Muscle of back (tissue), 11 donors: ENCODE measurements around the gene DYRK1B. TPM values are rescaled to one million over a fixed set of nuclear protein-coding genes. Genes with fewer than 3 reads are reported as not detected.
"Not testable (repeated sequence)": the region's sequence is repeated elsewhere in the genome, so short reads cannot be mapped to it uniquely, and the experiment has no call there.

Source experiments
- DNase-seq, 3 donors: peaks; one replicate each; pipeline versions ENCODE4 v3.0.0 to v3.0.0-alpha.2; 2013
- polyA plus RNA-seq, 10 donors: library from polyadenylated mRNA; unstranded; fragments of 120-200 nt; gene quantifications; one replicate each; pipeline ENCODE4 v1.2.1, GENCODE V29; 2013; ENCODE audit not compliant: insufficient read length in 10 of 10

Gene DYRK1B
- polyA plus RNA-seq, 10 donors = 31.5 to 54.4 (median 44.4) TPM

DNA sequence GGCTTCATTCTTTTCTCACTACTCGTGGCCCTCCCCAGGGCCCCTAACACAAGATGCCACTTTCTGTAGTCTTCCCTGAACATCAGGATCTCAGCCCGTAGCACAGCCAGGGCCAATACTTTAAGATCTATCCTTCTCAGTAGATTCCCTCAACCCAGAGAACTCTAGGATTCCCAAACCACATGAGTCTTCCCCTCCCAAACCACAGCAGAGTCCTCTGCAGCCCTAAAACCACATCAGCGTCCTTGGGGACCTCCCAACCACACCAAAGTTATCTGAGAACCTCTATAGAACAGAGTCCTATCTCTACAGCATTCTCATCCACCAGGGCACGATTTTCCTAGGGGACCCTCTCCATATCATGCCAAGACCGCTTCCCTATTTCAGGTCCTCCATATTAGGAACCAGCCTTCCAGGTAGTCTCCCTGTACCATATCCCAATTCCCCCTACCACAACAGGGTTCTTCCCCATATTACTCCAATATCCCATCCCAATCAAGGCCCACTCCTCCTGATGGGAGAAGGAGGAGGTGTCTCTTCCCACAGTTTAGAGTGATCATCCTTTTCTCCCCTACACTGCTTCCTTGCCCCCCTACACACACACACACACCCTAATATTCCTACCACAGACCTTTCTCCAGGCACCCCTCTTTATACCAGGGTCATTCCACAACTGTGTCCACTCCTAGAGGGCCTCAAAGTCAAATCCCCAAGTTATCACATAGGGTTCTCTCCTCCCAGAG lies 1.4 kb downstream of the DYRK1B start:
- DNase-seq = no peak

DNA sequence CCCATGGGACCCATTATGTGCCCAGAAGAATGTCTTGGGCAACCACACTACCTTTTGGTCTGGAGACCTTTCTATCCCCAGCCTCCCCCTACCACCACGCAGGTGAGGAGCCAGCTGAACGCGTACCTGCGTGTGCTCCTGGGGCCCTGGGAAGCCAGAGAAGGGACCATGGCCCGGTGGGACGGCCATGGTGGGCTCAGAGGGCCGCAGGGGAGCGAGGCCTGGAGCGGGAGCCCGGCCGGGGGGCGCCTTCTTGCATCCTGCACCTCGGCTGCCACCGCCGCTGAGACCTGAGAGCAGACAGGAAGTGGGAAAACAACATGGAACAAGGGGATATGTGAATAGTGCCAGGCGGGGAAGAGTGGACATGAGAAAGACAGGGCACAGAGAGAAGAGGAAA lies 2.3 kb downstream of the DYRK1B start:
- no peak for DNase-seq

DNA sequence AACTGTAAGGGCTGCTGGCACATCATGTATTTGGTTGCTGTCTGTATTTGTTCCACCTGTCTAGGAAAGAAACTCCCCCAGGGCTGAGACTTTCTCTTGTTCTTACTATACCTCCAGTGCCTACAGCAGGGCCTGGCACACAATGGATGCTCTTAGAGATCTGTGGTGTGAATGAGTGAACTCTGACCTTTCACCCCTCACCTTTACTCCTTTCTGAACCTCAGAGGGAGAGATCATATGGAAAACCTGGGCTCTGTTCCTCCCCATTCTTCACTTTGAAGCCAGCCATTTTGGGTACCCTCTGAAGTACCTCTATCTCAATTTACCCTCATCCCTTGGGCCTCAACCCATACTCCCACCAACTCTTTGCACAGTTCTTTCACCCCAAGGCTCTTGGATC lies 3.1 kb downstream of the DYRK1B start:
- DNase-seq = no peak

DNA sequence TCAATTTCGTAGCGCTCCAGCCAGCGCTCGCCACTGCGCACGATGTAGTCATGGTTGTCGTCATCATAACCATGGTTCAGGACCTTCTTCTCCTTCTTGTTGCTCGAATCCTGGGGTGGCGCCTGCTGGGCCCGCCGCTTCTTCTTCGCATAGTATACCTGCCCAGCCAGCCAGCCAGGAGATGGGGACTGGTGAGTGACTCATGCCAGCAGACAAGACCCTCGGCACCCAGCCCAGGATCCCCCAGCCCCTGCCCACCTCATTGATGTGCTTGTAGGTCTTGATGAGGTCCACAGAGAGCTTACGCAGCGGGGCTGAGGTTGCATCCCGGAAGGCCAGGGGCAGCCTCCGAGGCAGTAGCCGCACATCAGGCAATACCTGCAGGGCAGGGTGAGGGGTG lies 3.6 kb downstream of the DYRK1B start:
- no peak for DNase-seq

DNA sequence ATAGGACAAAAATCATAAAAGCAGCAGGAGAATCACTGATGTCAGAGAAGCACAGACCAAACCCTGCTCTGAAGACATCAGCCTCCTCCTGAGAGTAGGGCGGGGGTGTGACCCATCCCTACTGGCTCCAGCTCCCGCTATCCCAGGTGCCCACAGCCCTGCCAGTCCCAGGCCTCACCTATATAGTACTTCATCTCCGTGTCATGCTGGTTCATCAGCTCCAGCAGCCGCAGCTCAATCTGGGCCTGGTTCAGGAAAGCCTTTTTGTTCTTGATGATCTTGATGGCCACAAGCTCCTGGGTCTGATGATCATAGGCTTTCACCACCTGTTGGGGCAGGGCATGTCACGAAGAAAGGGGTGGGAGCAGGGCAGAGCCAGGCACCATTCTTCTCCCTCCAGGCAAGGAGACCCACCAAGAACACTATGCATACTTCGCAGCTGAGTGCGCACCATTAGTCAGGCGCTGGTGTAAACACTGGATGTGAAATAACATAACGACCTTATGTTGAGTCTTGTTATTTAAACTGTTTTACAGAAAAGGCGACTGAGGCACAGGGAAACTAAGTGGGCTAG lies 4.2 kb downstream of the DYRK1B start:
- DNase-seq = no peak

DNA sequence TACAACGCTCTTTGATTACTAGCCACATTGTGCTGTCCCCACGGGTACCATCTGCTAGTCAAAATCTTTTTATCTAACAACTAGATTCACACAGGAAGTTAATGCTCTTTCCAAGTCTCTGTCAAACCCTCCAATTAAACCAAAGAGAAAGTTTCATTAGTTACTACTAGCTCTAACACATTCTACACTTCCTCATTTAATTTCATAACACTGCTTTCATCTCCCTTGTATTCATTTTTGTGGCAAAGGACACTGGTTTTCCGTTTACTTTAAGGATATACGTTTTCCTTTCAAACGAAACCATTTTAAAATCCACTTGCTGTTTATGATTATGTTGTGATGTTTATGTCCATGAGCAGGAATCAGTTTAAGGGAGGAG lies 5.3 kb downstream of the DYRK1B start:
- no peak for DNase-seq

DNA sequence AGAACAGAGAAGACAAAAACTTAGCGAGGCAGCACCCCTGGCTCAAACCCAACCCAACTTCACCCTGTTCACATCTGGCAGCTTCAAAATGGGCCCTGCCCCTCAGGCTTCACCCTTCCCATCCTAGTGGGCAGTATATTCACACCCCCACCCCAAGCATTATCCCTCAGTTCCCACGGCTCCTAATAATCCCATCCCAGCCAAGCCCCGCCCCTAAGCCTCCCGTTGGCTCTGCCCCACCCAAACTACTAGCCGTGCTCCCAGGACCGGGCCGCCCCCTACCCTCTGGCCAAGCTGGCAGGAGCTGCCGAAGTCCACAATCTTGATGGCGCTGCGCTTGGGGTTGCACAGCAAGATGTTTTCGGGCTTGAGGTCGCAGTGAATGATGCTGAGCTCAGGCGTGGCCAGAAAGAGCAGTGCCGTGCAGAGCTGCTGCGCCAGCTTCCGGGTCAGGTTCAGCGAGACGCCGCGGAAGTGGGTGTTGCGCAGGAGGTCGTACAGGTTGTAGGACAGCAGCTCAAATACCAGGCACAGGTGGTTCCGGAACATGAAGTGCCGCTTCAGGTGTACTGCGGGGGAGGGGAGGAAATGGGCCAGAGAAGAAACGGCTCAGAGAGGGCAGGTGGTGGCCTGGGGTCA lies 5.8 kb downstream of the DYRK1B start:
- no peak for DNase-seq

DNA sequence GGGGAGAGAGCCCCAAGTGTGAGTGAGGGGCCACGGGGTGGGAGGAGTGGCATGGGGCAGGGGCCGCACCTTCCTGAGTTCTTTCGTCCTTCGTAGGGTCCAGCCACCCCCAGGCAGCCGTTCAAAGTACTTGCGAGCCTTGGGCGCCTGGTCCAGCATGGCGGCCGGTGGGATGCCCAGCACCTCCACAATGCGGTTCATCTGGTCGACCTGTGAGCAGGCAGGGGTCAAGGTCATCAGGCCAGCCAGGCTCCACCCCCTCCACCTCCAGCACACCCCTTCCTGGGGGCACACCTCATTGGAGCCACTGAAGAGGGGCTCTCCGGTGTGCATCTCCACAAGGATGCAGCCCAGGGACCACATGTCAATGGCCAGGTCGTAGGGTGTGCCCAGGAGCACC lies 6.7 kb downstream of the DYRK1B start:
- no peak for DNase-seq

DNA sequence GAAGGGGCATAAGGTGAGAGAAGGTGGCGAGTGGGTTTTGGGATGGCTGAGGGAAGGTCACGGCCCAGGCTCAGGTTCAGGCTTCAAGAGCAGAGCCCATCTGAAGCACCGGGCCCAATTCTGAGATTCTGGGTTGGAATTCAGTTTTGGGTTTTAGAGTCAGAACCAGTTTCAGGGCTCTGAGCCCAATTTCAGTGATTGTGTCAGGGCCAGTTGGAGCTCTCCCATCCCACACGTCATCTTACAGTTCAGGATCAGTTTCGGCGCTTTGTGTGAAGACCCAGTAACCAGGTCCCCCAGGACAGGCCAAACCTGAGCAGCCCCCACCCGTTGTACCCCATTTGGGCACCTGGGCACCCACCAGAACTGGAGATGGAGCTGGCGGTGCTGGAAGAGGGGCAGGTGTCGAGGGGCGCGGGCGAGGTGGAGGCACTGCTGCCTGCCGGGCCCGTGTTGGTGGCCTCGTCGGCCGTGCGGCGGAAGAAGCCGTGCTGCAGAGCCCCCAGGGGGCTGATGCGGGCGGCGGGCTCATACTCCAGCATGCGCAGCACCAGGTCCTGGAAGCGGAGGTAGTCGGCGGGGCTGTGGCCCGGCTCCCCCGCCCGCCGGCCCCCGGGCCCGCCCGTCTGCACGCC lies 7.5 kb downstream of the DYRK1B start:
- no peak for DNase-seq

DNA sequence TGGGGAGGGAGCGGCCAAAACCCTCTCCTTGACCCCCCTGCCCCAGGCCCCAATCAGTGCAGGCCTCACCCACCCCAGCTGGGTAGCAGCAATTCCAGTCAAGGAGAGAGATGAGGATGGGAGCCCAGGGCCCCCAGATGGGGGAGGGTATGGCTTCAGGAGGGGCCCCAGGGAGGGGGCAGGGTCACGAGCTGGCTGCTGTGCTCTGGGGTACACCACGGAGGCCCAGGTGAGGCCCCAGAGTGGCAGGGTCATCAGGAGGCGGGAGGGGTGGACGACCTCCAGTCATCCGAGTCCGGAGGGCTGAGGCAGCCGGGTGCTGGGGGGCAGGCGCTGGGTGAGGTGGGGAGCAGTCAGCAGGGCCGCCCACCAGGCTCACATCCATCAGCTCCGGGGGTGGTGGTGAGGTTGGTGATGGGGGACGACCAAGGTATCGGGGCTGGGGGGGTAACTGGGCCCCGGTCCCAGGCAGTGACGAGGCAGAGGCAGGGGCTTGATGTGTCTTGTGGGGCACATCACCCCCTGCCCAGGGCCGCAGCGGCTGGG lies 8.4 kb downstream of the DYRK1B start:
- DNase-seq = no peak

DNA sequence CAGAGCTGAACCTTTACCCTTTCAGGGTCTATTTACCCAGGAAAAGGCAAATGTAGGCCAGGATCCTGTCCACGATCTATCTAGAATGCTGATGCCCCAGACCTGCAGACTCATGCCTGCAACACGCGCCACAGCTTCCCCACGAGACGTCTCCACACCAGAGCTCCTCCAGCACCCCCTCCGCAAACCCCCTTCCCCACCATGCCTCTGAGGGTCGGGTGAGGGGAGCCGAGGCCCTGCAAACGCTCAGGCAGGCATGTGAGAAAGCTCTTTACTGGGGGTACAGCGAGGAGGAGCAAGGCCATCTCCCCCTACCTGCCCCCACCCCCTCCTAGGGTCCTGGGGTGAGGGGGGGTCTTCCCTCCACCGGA lies 8.9 kb downstream of the DYRK1B start:
- DNase-seq = no peak

DNA sequence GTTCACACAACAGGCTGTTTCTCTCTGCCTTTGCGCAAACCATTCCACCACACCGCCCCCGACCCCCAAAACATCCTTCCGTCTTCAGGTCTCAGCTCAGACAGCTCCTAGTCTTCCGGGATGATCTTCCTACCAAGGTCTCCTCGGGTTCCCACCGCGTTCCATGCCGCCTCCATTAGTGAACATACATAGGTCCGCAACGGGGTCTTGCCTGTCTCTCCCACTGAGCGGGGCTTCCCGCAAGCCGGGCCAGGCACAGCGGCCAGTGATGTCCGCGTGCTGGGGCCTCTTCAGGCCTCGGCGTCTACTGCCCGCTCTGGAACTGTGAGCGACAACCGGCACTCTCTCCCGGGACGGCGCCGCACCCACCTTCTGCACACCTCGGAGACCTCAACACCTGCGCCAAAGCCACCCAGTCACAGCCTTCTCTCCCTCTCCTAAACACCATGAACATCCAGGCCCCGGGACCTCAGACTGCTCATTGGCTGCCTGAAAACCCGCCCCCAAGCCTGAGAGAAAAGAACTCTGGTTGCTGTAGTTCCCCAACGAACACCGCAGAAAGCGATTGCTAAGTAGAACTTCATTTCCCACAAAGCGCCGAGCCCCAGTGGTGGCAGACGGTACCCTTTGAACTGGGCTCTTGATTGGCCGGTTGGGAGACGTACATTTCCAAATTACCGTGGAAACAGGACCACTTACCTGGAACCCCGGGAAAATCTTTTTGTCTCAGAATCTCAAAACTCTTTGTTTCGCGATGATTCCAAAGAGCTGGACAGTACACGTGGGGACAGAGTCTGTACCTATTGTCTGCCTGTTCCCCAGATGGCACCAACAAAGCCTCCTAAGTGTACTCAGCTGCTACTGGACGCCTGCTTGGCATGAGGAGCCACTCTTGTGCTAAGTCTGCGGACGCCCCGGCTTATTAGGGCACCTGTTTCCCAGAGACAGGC lies 9.5 kb downstream of the DYRK1B start:
- DNase-seq = peak; percentile 90 to 96 (median 91)

DNA sequence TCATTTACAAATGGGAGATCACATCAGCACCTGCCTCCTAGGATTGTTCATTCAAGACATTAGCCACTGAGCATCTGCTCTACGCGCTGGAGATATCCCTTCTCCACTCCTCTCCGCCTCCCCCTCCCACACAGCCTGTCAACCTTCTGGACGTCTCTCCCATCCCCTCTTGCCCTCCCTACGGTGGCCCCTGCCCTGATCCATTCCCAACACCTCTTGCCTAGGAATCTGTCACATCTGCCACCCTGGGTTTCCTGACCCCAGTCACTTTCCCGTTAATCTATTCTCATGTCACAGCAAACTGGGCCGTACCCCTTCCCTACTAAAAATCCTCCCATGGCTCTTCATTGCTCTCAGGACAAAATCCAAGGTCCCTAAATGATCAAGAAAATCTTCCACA lies 10.3 kb downstream of the DYRK1B start:
- DNase-seq = no peak

DNA sequence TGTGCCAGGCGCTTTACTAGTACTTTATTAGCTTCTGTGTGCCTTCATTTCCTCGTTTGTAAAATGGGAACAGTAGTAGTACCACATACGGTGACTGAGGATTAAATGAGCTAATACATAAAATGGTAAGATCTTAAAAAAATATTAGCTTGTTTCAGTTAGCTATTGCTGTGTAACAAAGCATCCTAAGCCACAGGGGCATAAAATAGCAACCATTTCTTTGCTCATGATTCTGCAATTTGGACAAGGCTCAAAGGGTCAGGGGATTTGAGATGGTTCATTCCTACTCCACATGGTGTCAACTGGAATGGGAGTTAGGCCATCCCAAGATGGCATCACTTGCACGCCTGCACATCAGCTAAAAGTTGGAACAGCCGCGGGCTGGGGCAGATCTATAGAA lies 13.3 kb downstream of the DYRK1B start:
- no peak for DNase-seq

DNA sequence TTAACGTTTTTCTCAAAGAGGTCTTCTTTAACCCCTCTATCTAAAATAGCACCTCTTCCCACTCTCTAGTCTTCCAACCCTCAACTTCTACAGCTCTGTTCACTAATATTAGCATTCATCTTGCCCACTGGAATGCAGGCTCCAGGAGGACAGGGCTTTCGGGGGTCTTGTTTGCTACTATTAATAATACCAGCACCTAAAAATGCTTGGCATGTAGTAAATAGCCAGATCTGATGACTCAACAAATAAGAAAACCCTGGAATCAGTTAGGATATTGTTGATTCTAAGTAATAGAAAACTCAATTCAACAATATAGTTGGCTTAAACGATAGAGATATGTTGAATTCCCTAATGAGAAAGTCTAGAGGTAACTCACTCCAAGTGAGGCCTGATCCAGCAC lies 14.2 kb downstream of the DYRK1B start:
- DNase-seq = no peak

DNA sequence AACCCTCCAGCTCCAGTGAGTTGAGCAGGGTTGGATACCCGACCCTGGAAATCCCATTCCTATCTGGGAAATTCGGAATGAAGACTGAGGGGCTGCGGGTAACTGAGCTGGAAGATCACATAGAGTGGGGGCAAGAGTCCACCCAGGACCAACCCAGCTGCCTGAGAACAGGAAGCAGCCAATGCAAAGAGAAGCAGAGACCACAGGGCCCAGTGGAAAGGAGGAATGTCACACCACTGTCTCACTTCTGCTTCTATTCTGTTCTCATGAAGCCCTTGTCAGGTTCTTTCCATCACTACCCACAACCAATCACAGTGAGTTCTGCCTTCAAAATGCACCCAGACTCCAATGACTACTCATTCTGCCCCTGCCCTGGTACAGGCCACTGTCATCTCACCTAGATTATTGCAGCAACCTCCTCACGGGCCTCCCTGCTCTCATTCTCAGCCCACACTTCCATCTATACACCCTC lies 15.3 kb downstream of the DYRK1B start:
- DNase-seq = no peak

DNA sequence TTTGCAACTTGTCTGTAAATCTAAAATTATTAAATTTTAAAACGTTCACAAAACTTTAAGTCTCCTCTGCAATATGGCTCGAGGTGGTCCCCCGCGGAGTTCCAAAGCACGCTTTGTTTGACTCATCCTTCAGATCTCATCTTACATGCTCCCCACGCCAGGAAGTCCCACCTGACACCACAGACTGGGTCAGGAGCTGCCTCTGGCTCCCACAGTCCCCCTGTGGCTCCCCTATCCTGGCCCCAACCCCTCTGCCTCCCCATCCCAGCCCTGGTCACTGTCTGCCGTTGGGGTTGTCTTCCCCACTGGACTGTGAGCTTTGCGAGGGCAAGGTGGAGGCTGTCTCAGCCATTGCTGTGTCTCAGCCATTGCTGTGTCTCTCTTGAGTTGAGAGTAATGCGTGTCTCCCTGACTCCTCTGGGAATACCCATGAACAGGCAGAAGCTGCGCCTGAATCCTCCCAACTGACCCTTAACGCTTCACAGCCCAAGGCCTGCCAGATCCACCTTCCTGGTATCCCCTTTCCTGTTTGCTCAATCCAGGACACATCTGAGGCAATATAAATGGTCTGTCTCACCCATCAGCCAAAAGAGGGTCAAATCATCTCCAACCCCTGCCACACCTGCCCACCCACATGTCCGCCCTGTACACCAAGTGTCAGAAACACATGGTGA lies 15.9 kb downstream of the DYRK1B start:
- no peak for DNase-seq

DNA sequence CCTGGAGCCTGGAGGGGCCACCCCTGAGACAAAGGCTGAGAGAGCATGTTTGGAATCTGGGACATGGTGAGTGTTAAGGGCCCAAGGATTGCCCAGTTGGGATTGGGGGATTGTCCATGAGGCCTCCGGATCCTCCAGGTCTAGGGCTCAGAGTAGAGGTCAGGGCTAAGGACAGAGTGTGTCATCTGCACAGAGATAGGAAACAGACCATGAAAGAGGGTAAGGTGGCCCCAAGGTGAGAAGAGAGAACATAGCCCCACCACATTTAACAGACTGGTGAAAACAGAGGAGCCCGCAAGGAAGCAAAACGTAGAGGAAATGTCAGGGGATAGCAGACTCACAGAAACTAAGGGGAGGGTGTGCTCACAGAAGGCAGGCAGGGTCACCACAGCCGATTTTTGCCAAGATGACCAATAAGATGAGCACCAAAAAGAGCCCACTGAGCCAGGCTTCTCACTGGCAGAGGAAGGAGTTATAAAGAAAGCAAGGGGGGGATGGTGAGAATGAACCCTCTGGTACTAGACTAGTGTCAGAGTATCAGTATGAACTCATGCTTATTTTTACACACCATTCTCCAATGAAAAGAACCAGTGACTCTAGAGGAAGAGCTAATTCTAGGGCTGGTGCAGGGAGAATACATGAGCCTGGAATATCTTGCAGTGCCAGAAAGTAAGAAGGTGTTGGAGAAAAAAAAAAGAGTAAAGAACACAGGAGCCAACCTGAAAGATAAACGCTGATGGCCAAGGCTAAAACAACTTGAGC lies 17.5 kb downstream of the DYRK1B start:
- DNase-seq = no peak

DNA sequence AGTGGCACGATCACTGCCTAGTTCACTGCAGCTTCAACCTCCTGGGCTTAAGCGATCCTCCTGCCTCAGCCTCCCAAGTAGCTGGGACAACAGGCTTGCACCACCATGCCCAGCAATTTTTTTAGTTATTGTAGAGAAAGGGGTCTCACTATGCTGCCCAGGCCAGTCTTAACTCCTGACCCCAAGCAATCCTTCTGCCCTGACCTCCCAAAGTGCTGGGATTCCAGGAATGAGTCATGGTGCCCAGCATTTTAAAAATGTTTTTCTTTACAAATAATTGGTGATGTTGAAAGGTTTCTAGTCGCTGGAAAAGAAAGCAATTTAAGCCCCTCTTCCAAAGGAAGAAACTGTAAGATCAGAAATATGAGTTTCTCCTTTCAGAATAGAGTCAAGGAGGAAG lies 19.4 kb downstream of the DYRK1B start:
- no peak for DNase-seq

DNA sequence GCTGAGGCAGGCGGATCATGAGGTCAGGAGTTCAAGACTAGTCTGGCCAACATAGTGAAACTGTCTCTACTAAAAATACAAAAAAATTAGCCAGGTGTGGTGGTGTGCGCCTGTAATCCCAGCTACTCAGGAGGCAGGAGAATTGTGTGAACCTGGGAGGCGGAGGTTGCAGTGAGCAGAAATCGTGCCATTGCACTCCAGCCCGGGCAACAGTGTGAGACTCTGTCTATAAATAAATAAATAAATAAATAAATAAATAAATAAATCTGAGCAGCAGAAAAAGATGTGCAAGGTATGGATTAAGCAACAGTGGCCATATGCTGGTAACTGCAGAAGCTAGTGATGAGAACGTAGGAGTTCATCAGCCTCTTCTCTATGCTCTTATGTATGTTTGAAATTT lies 19.9 kb downstream of the DYRK1B start:
- not testable (repeated sequence) for DNase-seq
